HG03565 (cell line): ENCODE data around the gene HSP90AA1.
"Not testable (repeated sequence)": the region's sequence is repeated elsewhere in the genome, so short reads cannot be mapped to it uniquely, and the experiment has no call there.

ENCODE experiments used
- ATAC-seq: cut with Tn5 transposase; IDR thresholded peaks from one replicate; pipeline ENCODE4 v1.9.1; 2021; ENCODE audit warnings: mild to moderate bottlenecking, moderate library complexity; ENCODE audit not compliant: unreplicated experiment

HSP90AA1 gene

GRCh38 chr14:102086972-102087761 is at the start of gene HSP90AA1:
TSS of gene HSP90AA1 (minus strand) at chr14:102087044. CDS start at chr14:102086378, 666 bp downstream.
- ATAC-seq, result peak; percentile 79

DNA sequence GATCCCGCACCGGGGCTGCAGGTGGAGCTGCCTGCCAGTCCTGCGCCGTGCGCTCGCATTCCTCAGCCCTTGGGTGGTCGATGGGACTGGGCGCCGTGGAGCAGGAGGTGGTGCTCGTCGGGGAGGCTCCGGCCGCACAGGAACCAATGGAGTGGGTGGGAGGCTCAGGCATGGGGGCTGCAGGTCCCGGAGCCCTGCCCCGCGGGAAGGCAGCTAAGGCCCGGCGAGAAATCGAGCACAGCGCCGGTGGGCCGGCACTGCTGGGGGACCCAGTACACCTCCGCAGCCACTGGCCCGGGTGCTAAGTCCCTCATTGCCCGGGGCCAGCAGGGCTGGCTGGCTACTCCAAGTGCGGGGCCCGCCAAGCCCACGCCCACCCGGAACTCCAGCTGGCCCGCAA is 48.6 kb upstream of the HSP90AA1 start:
- ATAC-seq, result not testable (repeated sequence)

GRCh38 chr14:102134719-102135118 is 47.9 kb upstream of the HSP90AA1 start:
- ATAC-seq, result not testable (repeated sequence)

- ATAC-seq, result not testable (repeated sequence)
Observed at GRCh38 chr14:102134021-102134420, 47.2 kb upstream of the HSP90AA1 start.

DNA sequence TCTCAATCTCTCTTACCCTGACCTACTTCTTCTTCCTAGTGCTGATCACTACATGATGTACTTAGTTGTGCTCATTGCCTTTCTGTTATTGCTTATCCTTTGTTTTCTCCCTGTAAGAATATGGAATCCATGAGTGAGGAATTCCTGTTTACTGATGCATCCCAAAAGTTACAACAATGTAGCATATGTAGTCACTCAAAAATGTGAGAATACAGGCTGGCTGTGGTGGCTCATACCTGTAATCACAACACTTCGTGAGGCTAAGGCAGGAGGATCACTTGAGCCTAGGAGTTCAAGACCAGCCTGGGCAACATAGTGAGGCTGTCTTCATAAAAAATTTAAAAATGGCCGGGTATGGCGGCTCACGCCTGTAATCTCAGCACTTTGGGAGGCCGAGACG is 44.9 kb upstream of the HSP90AA1 start:
- no peak for ATAC-seq

DNA sequence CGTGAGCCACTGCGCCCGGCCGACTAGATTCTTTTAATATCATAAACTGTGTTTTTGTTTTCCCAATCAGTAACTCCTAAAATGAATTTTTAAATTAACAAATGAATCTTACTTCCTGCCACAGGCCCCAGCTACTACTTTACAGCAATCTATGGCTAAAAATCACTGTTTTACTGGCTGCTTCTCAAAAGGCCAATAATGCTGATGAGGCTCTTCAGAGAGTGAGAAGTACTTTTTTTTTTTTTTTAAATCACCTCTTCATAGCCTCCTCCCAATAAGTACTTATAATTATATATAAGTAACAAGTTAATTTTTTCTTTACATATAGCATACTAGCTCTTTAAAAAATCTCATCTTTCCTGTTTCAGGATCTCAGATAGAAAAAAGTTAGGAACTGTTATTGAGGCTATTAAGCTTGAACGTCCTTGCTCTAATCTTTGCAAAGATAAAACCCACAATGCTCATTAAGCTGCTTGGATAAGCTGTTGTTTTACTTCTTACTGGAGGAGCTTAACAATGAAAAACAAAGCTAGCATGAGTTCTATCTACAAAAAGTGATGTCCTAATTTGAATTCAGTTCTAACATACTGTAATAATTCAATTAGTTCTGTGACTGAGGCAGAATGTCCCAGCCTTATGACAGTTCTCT is 40.1 kb upstream of the HSP90AA1 start:
- no peak for ATAC-seq

- ATAC-seq, result no peak
Observed at GRCh38 chr14:102125546-102125945, 38.7 kb upstream of the HSP90AA1 start.

DNA sequence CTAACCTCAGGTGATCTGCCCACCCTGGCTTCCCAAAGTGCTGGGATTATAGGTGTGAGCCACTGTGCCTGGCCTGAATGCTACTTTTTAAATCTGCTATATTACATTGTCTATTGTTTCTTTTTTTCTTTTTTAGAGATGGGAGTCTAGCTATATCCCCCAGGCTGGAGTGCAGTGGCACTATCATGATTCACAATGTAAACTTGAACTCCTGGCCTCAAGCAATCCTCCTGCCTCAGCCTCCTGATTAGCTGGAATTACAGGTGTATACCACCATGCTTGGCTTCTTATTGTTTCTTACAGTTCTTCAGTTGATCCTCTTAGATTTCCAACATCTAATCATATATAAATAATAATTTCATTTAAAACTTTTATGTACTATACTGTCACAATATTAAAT is 37.6 kb upstream of the HSP90AA1 start:
- ATAC-seq, result no peak

DNA sequence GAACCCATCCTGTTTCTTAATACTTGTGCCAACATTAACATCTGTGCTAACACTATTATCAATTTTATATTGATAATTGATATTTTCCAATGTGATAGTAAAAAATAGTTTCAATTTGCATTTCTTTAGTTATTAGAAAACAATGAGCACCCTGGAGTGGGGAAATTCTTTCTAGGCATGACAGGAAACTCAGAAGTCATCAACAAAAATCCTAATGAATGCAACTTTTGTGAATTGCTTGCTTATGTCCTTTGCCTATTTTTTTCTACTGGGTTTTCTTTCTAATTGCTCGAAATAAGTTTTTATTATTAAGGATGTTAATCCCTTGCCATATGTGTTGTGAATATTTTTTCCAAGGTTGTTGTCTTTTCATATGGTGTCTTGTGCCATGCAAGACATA is 34.7 kb upstream of the HSP90AA1 start:
- no peak for ATAC-seq

DNA sequence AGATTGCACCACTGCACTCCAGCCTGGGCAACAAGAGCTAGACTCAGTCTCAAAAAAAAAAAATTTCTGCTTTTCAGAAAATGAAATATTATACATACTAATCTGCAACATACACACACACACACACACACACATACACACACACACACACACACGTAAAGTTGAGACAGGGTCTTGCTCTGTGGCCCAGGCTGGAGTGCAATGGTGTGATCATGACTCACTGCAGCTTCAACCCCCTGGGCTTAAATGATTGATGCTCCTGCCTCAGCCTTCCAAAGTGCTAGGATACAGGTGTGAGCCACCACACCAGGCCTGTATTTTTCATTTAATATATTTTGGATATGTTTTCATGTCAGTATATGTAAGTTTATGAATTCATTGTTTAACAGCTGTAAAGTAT is 34.0 kb upstream of the HSP90AA1 start:
- ATAC-seq, result no peak

DNA sequence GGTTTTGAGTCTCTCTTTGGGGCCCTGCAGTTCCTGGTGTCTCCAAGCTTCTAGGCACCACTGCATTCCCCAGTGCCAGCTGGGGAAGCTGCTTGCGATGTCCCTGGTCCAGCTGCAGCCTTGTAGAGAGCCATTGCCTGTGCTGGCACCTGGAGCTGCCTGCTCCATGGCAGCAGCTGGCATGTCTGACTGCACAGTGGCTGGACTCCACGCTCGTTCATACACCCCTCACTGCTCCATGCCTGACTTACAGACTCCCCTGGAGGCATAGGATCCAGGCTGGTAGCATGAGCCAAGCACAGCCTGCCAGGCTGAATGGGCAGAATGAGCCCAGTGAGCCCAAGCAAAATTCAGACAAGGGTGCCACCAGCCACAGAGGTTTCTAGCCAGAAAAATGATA is 31.0 kb upstream of the HSP90AA1 start:
- no peak for ATAC-seq

- ATAC-seq, result no peak
Observed at GRCh38 chr14:102116361-102117180, 29.7 kb upstream of the HSP90AA1 start.

DNA sequence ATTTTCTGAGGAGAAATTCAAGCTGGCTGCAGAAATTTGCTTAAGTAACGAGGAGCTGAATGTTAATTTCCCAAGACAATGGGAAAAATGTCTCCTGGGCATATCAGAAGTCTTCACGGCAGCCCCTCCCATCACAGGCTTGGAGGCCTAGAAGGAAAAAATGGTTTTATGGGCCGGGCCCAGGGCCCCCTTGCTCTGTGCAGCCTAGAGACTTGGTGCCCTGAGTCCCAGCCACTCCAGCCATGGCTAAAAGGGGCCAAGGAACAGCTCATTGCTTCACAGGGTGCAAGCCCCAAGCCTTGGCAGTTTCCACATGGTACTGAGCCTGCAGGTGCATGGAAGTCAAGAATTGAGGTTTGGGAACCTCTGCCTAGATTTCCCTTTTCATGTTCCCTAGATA is 24.3 kb upstream of the HSP90AA1 start:
- ATAC-seq, result no peak

DNA sequence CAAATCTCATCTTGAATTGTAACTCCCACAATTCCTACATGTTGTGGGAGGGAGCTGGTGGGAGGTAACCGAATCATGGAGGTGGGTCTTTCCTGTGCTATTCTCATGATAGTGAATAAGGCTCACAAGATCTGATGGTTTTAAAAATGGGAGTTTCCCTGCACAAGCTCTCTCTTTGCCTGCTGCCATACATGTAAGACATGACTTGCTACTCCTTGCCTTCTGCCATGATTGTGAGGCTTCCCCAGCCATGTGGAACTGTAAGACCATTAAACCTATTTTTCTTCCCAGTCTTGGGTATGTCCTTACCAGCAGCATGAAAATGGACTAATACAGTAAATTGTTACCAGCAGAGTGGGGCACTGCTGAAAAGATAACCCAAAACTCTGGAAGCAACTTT is 22.5 kb upstream of the HSP90AA1 start:
- not testable (repeated sequence) for ATAC-seq

GRCh38 chr14:102105369-102105768 is 18.5 kb upstream of the HSP90AA1 start:
- no peak for ATAC-seq

- peak; percentile 53 for ATAC-seq
Observed at GRCh38 chr14:102103062-102103695, 16.3 kb upstream of the HSP90AA1 start.

- no peak for ATAC-seq
Observed at GRCh38 chr14:102097441-102098135, 10.7 kb upstream of the HSP90AA1 start.

GRCh38 chr14:102096569-102097188 is 9.8 kb upstream of the HSP90AA1 start:
- no peak for ATAC-seq

GRCh38 chr14:102095871-102096568 is 9.2 kb upstream of the HSP90AA1 start:
- ATAC-seq, result no peak
